NOMO-1 (cell line): Measurements from ENCODE around the gene ZEB1.

ENCODE experiments used
- DNase-seq, 2 experiments: peaks; one replicate each; lab custom pipeline; 2025; ENCODE audit not compliant: unreplicated experiment in 2 of 2; lab: John Stamatoyannopoulos, UW

The ZEB1 gene

DNA sequence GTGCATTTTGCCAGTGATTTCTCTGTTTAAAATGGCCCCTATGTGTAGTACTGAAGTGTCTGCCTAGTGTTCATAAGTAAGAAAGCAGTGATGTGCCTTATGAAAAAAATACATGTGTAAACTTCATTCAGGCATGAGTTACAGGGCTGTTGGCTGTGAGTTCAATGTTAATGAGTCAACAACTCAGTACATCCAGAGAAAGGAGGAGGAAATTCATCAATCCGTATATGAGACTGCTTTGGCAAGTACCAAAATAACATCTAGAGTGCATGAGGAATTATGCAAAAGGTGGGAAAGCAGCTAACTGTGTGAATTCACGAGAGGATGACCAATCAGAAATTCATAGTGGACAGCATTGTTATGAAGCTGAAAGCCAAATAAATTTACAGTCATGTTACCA lies 255.6 kb downstream of the ZEB1 start:
- no peak for DNase-seq

DNA sequence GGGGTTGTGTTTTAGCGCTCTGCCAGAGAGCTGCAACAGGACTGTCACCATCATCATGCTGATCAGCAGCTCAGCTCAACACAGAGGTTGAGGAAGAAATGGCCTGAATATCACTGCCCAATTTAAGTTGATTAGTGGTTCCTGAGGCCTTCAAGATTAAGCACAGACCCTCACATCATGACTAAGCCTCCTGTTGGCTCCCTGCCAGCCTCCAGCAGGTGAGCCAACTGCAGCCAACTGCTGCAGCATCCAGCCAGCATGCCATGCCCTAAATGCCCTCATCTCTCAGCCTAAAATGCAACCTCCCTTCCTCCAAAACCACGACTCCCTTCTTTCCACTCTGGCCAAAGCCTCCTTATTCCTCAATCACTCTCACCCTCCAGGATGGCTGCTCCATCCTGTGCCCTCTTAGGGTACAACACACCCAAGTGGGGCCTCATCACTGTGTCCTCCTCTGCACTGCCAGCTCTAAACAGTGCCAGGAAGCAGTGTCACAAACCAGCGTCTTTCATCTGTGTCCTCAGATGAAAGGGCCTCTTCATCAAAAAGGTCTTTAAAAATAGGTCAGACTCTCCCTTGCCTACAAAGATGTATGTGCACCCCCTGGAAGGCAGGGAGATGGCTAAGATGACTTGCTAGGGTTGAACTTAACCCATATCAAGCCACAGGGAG lies 259.3 kb downstream of the ZEB1 start:
- DNase-seq, result no peak

DNA sequence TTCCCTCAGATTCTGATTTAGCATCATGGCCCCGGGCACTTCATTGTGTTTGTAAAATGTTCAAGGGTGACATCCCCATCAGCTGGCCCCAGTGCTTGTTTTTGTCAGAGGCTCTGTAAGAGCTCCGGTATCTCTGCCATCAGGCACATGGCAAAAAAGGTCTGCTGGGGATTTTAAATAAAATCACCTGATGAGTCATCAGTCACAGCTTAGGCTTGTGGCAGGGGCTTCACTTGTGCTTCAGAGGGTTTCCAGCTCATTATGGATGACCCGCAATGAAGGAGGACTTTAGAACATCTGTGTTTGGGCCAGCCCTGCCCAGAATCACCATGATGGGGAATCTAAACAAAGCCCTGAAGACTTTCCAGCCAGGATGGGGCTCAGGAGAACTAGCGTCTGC lies 259.9 kb downstream of the ZEB1 start:
- no peak for DNase-seq
